CD4-positive, alpha-beta memory T cell (primary cell): ENCODE measurements around the gene KDM2A. TPM values are rescaled to one million over a fixed set of nuclear protein-coding genes. Genes with fewer than 3 reads are reported as not detected.
A peak's percentile ranks its signal among the peaks of the same experiment; 100 is the strongest.

ENCODE experiments used
- CTCF ChIA-PET: fragments of 350-600 bp; sonication (Branson Sonifier 250); formaldehyde crosslinking; loops from one replicate; lab custom pipeline; 2021; ENCODE audit warnings: inconsistent platforms; ENCODE audit not compliant: partially characterized antibody; lab: Charles Lee
- POLR2A ChIA-PET: fragments of 350-600 bp; sonication (Branson Sonifier 250); formaldehyde crosslinking; loops from one replicate; lab custom pipeline; 2021; ENCODE audit not compliant: partially characterized antibody; lab: Charles Lee
- DNase-seq, 5 donors: peaks; one replicate each; pipeline versions ENCODE4 v3.0.0 to v3.0.0-alpha.2; 2020 to 2022; ENCODE audit warnings: mixed read lengths in 1 of 5
- H3K27ac ChIP-seq: one replicate; pipeline ENCODE4 v1.7.0; 2013; ENCODE audit warnings: low read depth, low read length
- H3K27me3 ChIP-seq: 2 replicates; pipeline ENCODE4 v1.7.0; 2013; ENCODE audit warnings: mild to moderate bottlenecking, low read length, moderate library complexity; ENCODE audit not compliant: insufficient read depth
- H3K36me3 ChIP-seq: 2 replicates; pipeline ENCODE4 v1.7.0; 2013; ENCODE audit warnings: mild to moderate bottlenecking, low read length, moderate library complexity; ENCODE audit not compliant: insufficient read depth
- H3K4me1 ChIP-seq: 2 replicates; pipeline ENCODE4 v1.7.0; 2013; ENCODE audit warnings: mild to moderate bottlenecking, low read length, moderate library complexity; ENCODE audit not compliant: insufficient read depth
- H3K4me3 ChIP-seq, 2 donors: one replicate each; pipeline ENCODE4 v1.7.0; 2013; ENCODE audit warnings: low read length in 2 of 2, mild to moderate bottlenecking in 1 of 2
- H3K9me3 ChIP-seq, 2 donors: one replicate each; pipeline ENCODE4 v1.7.0; 2013; ENCODE audit warnings: low read length in 2 of 2, control low read depth in 1 of 2; ENCODE audit not compliant: control insufficient read depth in 1 of 2
- H3K27ac Mint-ChIP-seq, 7 donors: one replicate each; pipeline ENCODE4 v1.8.0; 2020 to 2021; ENCODE audit warnings: mixed read lengths in 7 of 7, mild to moderate bottlenecking in 6 of 7, inconsistent platforms in 3 of 7, moderate library complexity in 3 of 7
- H3K27me3 Mint-ChIP-seq, 2 donors: one replicate each; pipeline ENCODE4 v1.8.0; 2020 to 2021; ENCODE audit warnings: mixed read lengths in 2 of 2
- H3K36me3 Mint-ChIP-seq, 2 donors: one replicate each; pipeline ENCODE4 v1.8.0; 2020 to 2021; ENCODE audit warnings: mixed read lengths in 2 of 2, inconsistent platforms in 1 of 2, mild to moderate bottlenecking in 1 of 2
- H3K4me1 Mint-ChIP-seq, 4 donors: one replicate each; pipeline ENCODE4 v1.8.0; 2020 to 2021; ENCODE audit warnings: mixed read lengths in 4 of 4, mild to moderate bottlenecking in 1 of 4
- H3K4me3 Mint-ChIP-seq, 8 donors: one replicate each; pipeline ENCODE4 v1.8.0; 2020 to 2021; ENCODE audit warnings: mixed read lengths in 8 of 8, mild to moderate bottlenecking in 7 of 8, moderate library complexity in 6 of 8, inconsistent platforms in 3 of 8
- H3K9me3 Mint-ChIP-seq, 8 donors: one replicate each; pipeline ENCODE4 v1.8.0; 2020 to 2021; ENCODE audit warnings: mixed read lengths in 8 of 8, mild to moderate bottlenecking in 5 of 8, inconsistent platforms in 3 of 8, moderate library complexity in 1 of 8
- intact Hi-C: fragments of 100-400 bp; cut with micrococcal nuclease; formaldehyde crosslinking; loops from one replicate; pipeline ENCODE4 v1.15.1; 2023
- polyA plus RNA-seq, 2 donors: library from polyadenylated mRNA; unstranded; fragments of 300-500 nt; fragmentation: Illumina TruSeq; gene quantifications; one replicate each; pipeline ENCODE4 v1.2.3, GENCODE V29; 2021
- total RNA-seq, 2 experiments: library from RNA; stranded (reverse); gene quantifications; one replicate each; pipeline ENCODE4 v1.2.3, GENCODE V29; 2021

KDM2A gene
- total and polyA plus RNA-seq, 4 experiments from 2014 or later: 14.0 to 200 (median 105) TPM

DNA sequence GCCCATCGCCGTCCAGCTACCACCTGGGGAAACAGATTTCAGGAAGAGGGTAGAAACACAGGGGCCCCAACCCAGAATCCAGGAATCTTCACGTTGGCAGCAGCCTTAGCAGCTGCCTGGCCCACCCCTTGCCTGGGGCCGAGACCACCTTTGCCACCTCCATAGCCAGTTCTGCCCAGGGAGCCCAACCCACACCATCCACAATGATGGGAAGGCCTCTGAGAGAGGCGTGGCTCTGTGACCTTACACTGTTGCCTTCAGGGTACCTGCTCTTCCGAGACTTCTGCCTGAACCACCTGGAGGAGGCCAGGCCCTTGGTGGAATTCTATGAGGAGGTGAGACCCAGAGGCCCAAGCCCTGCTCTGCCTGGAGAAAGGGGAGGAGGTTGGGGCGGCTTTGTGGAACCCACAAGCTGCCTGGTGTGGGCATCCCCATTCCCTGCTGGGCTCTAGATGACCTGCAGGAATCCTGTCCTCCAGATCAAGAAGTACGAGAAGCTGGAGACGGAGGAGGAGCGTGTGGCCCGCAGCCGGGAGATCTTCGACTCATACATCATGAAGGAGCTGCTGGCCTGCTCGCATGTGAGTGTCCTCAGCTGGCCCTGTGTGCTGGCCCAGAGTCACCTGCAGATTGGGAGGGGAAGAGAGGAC is 160.0 kb downstream of the KDM2A start:
- intact Hi-C loops: loop anchor here (5.0 kb wide), 1 partner anchor 228 kb away; the partner anchor contains the start of genes CDK2AP2 and PITPNM1
- Mint-ChIP-seq H3K4me1 (peaks cover 27 to 86% (median 47%) of the 10 kb centered on the region in 4 donors), H3K4me3 (peak overlapping the region in 7 of 8 donors; percentile 21 to 53 (median 50)), H3K36me3 (peaks cover 40 to 61% of the 10 kb centered on the region in 2 donors), H3K27me3 (no peaks in the 10 kb centered on the region), H3K27ac (peak overlapping the region; percentile 86 to 99 (median 94)), H3K9me3 (no peaks in the 10 kb centered on the region)
- H3K4me3 ChIP-seq: peak overlapping the region in 1 of 2 donors; percentile 63
- DNase-seq: no peak
- peaks cover 66% of the 10 kb centered on the region for H3K36me3 ChIP-seq
- no peaks in the 10 kb centered on the region for H3K27me3 ChIP-seq
- H3K27ac ChIP-seq: peak overlapping the region; percentile 95
- H3K9me3 ChIP-seq: no peaks in the 10 kb centered on the region
- ChIA-PET POLR2A (interaction anchor here (0.8 to 21.8 kb wide), 8 partner anchors 6 to 130 kb away, joined by 3 to 1163 read pairs (median 33); partner anchors contain the start of genes ANKRD13D, GRK2, POLD4 and SSH3), CTCF (interaction anchor here (1.0 to 3.3 kb wide), 3 partner anchors 10 to 38 kb away, joined by 3 to 34 read pairs (median 5); partner anchors contain the start of gene ANKRD13D)
- H3K4me1 ChIP-seq: peaks cover 98% of the 10 kb centered on the region

GRCh38 chr11:67279589-67280340 is 160.7 kb downstream of the KDM2A start:
- H3K4me1 Mint-ChIP-seq: peaks cover 27 to 85% (median 43%) of the 10 kb centered on the region in 4 donors
- peak overlapping the region; percentile 89 to 99 (median 94) for H3K27ac Mint-ChIP-seq
- H3K4me3 Mint-ChIP-seq: peak overlapping the region in 2 of 8 donors; percentile 21 to 30
- intact Hi-C loops: loop anchor here (5.0 kb wide), 1 partner anchor 228 kb away; the partner anchor contains the start of genes CDK2AP2 and PITPNM1
- H3K9me3 ChIP-seq: no peaks in the 10 kb centered on the region
- H3K27me3 Mint-ChIP-seq: no peaks in the 10 kb centered on the region
- H3K36me3 Mint-ChIP-seq: peaks cover 40 to 59% of the 10 kb centered on the region in 2 donors
- no peaks in the 10 kb centered on the region for H3K27me3 ChIP-seq
- H3K4me3 ChIP-seq: no peak overlapping the region
- H3K27ac ChIP-seq: peak overlapping the region; percentile 95
- no peak for DNase-seq
- peaks cover 73% of the 10 kb centered on the region for H3K36me3 ChIP-seq
- ChIA-PET CTCF (interaction anchor here (1.0 to 3.3 kb wide), 5 partner anchors 8 to 38 kb away, joined by 3 to 34 read pairs (median 4); partner anchors contain the start of gene ANKRD13D), POLR2A (interaction anchor here (0.8 to 21.8 kb wide), 7 partner anchors 7 to 40 kb away, joined by 4 to 1163 read pairs (median 47); partner anchors contain the start of genes ANKRD13D, GRK2 and SSH3)
- peaks cover 94% of the 10 kb centered on the region for H3K4me1 ChIP-seq
- H3K9me3 Mint-ChIP-seq: no peaks in the 10 kb centered on the region

- POLR2A ChIA-PET: interaction anchor here (0.6 to 21.8 kb wide), 6 partner anchors 6 to 1558 kb away, joined by 3 to 1163 read pairs (median 34); partner anchors contain the start of genes ANKRD13D, GRK2 and SSH3
- Histone ChIP-seq H3K27me3 (no peaks in the 10 kb centered on the region), H3K4me1 (peaks cover 89% of the 10 kb centered on the region), H3K9me3 (no peaks in the 10 kb centered on the region), H3K36me3 (peaks cover 79% of the 10 kb centered on the region), H3K4me3 (no peak overlapping the region), H3K27ac (peak overlapping the region; percentile 95)
- peak in 1 of 5 donors; percentile 31 for DNase-seq
- Mint-ChIP-seq H3K9me3 (no peaks in the 10 kb centered on the region), H3K4me1 (peaks cover 27 to 86% (median 42%) of the 10 kb centered on the region in 4 donors), H3K36me3 (peaks cover 40 to 60% of the 10 kb centered on the region in 2 donors), H3K4me3 (peak overlapping the region in 5 of 8 donors; percentile 7 to 30 (median 13)), H3K27me3 (no peaks in the 10 kb centered on the region), H3K27ac (peak overlapping the region; percentile 63 to 97 (median 91))
- intact Hi-C loops: no loop called here
- CTCF ChIA-PET: interaction anchor here (0.7 to 1.5 kb wide), 3 partner anchors 9 to 37 kb away, joined by 3 to 4 read pairs (median 4); no protein-coding TSS in a partner anchor
Observed at GRCh38 chr11:67280341-67280787, 161.3 kb downstream of the KDM2A start.

DNA sequence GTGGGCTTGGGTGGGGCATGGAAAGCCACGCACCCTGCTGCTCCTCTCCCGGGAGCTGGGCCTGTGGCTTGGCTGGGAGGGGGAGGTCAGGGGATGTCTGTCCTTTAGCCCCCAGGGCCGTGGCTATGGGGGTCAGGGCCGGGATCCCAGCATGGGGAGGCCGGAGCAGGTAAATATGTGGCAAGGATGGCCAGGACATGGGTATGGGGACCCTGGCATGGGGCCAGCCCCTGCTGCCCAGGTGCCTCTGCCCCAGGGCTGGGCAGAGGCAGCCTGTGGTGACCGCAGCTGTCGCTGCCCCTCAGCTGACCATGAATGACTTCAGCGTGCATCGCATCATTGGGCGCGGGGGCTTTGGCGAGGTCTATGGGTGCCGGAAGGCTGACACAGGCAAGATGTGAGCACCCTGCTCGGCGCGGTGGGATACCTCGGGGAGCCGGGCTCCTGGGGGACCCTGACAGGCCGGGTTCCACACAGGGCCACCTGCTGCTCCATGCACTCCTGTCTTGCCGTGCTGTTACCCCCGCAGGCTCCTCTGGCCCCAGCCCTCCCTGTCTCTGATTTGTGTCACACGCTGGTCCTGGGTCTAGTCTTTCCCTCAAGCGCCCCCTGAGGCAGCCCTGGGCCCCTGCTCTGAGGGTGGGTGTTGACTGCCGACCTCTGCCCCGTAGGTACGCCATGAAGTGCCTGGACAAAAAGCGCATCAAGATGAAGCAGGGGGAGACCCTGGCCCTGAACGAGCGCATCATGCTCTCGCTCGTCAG is 161.9 kb downstream of the KDM2A start:
- no peak for DNase-seq
- Histone ChIP-seq H3K4me1 (peaks cover 89% of the 10 kb centered on the region), H3K27me3 (no peaks in the 10 kb centered on the region), H3K4me3 (no peak overlapping the region), H3K9me3 (no peaks in the 10 kb centered on the region), H3K36me3 (peaks cover 81% of the 10 kb centered on the region), H3K27ac (peak overlapping the region; percentile 95)
- Mint-ChIP-seq H3K27ac (peak overlapping the region in 2 of 7 donors; percentile 93 to 97), H3K4me1 (peaks cover 22 to 85% (median 36%) of the 10 kb centered on the region in 4 donors), H3K9me3 (no peaks in the 10 kb centered on the region), H3K4me3 (no peak overlapping the region), H3K36me3 (peaks cover 40 to 57% of the 10 kb centered on the region in 2 donors), H3K27me3 (no peaks in the 10 kb centered on the region)
- intact Hi-C loops: no loop called here
- ChIA-PET CTCF (interaction anchor here (0.7 to 1.5 kb wide), 3 partner anchors 10 to 37 kb away, joined by 3 to 4 read pairs (median 4); no protein-coding TSS in a partner anchor), POLR2A (interaction anchor here (0.6 to 21.8 kb wide), 5 partner anchors 5 to 1558 kb away, joined by 3 to 1163 read pairs (median 63); partner anchors contain the start of genes ANKRD13D, GRK2 and SSH3)

GRCh38 chr11:67281552-67282150 is 162.6 kb downstream of the KDM2A start:
- POLR2A ChIA-PET: interaction anchor here (3.0 to 21.8 kb wide), 2 partner anchors 9 to 22 kb away, joined by 20 to 1163 read pairs; partner anchors contain the start of genes GRK2 and SSH3
- H3K4me3 Mint-ChIP-seq: no peak overlapping the region
- peaks cover 89% of the 10 kb centered on the region for H3K4me1 ChIP-seq

More at GRCh38 chr11:67281552-67282150, 162.6 kb downstream of the KDM2A start:
- H3K36me3 Mint-ChIP-seq: peaks cover 38 to 54% of the 10 kb centered on the region in 2 donors
- H3K36me3 ChIP-seq: peaks cover 82% of the 10 kb centered on the region
- DNase-seq: no peak
- H3K27me3 ChIP-seq: no peaks in the 10 kb centered on the region
- no peak overlapping the region for H3K4me3 ChIP-seq
- no peaks in the 10 kb centered on the region for H3K9me3 ChIP-seq
- peaks cover 18 to 85% (median 34%) of the 10 kb centered on the region in 4 donors for H3K4me1 Mint-ChIP-seq
- no peaks in the 10 kb centered on the region for H3K9me3 Mint-ChIP-seq
- intact Hi-C loops: no loop called here
- peak overlapping the region in 3 of 7 donors; percentile 22 to 78 (median 63) for H3K27ac Mint-ChIP-seq
- peak overlapping the region; percentile 16 for H3K27ac ChIP-seq
- no peaks in the 10 kb centered on the region for H3K27me3 Mint-ChIP-seq
- CTCF ChIA-PET: interaction anchor here (0.7 to 1.5 kb wide), 2 partner anchors 10 to 36 kb away, joined by 3 to 4 read pairs; no protein-coding TSS in a partner anchor
